Stimulated activated naive CD4-positive, alpha-beta T cell (primary cell): ENCODE data around the gene NEDD4L.
"Not testable (repeated sequence)": the region's sequence is repeated elsewhere in the genome, so short reads cannot be mapped to it uniquely, and the experiment has no call there.

Experiments
- DNase-seq, 6 experiments: peaks; one replicate each; lab custom pipeline; 2025; lab: John Stamatoyannopoulos, UW

Gene NEDD4L

GRCh38 chr18:58267493-58267892 lies 223.5 kb downstream of the NEDD4L start:
- DNase-seq: no peak

- no peak for DNase-seq
These were observed 224.8 kb downstream of the NEDD4L start for GRCh38 chr18:58268849-58269248.

- no peak for DNase-seq
These were observed 225.9 kb downstream of the NEDD4L start for GRCh38 chr18:58269931-58270330.

GRCh38 chr18:58270396-58270795 lies 226.4 kb downstream of the NEDD4L start:
- no peak for DNase-seq

GRCh38 chr18:58271770-58272169 lies 227.7 kb downstream of the NEDD4L start:
- no peak for DNase-seq

GRCh38 chr18:58272209-58272608 lies 228.2 kb downstream of the NEDD4L start:
- DNase-seq: no peak

GRCh38 chr18:58272779-58273435 lies 228.9 kb downstream of the NEDD4L start:
- DNase-seq: peak in 2 of 6 experiments; percentile 5 to 10

- DNase-seq: no peak
These were observed 231.2 kb downstream of the NEDD4L start for GRCh38 chr18:58275176-58275575.

GRCh38 chr18:58276789-58277739 lies 233.0 kb downstream of the NEDD4L start:
- DNase-seq: no peak

GRCh38 chr18:58279504-58280175 lies 235.6 kb downstream of the NEDD4L start:
- DNase-seq: no peak

GRCh38 chr18:58280191-58280590 lies 236.2 kb downstream of the NEDD4L start:
- DNase-seq: no peak

GRCh38 chr18:58282872-58283271 lies 238.8 kb downstream of the NEDD4L start:
- not testable (repeated sequence) for DNase-seq

- no peak for DNase-seq
These were observed 240.8 kb downstream of the NEDD4L start for GRCh38 chr18:58284699-58285448.

GRCh38 chr18:58285449-58286130 lies 241.6 kb downstream of the NEDD4L start:
- DNase-seq: no peak

GRCh38 chr18:58286632-58287352 lies 242.8 kb downstream of the NEDD4L start:
- no peak for DNase-seq

- DNase-seq: no peak
These were observed 243.6 kb downstream of the NEDD4L start for GRCh38 chr18:58287353-58288274.

- DNase-seq: no peak
These were observed 245.1 kb downstream of the NEDD4L start for GRCh38 chr18:58288921-58289797.

GRCh38 chr18:58290116-58290695 lies 246.2 kb downstream of the NEDD4L start:
- no peak for DNase-seq
